Measurements from ENCODE around the gene PLIN5.

The PLIN5 gene

GRCh38 chr19:4523306-4524110 is 11.5 kb downstream of the PLIN5 start:
- Histone ChIP-seq H3K4me3 (ENCODE audit: low read length) (no peak overlapping the region), H3K4me1 (ENCODE audit: insufficient read depth, low read length) (no peaks in the 10 kb centered on the region)

GRCh38 chr19:4522291-4523002 is 12.6 kb downstream of the PLIN5 start:
- no peak overlapping the region for H3K27ac ChIP-seq (ENCODE audit: low read length)
- no peak overlapping the region for H3K4me3 ChIP-seq (ENCODE audit: low read length)
- H3K27me3 ChIP-seq (ENCODE audit: insufficient read depth, low read length) = peaks cover 25% of the 10 kb centered on the region; the same call in 1 of the 2 replicates
- no peaks in the 10 kb centered on the region for H3K9me3 ChIP-seq (ENCODE audit: insufficient read depth, low read depth, low read length)
- no peaks in the 10 kb centered on the region for H3K4me1 ChIP-seq (ENCODE audit: insufficient read depth, low read length)
- no peak overlapping the region for H3K9ac ChIP-seq (ENCODE audit: low read depth, low read length)
- no peaks in the 10 kb centered on the region for H3K36me3 ChIP-seq (ENCODE audit: insufficient read depth, low read depth, low read length)

More at GRCh38 chr19:4523306-4524110, 11.5 kb downstream of the PLIN5 start:
- Histone ChIP-seq H3K27ac (ENCODE audit: low read length) (no peak overlapping the region), H3K9me3 (ENCODE audit: insufficient read depth, low read depth, low read length) (no peaks in the 10 kb centered on the region), H3K36me3 (ENCODE audit: insufficient read depth, low read depth, low read length) (no peaks in the 10 kb centered on the region), H3K27me3 (ENCODE audit: insufficient read depth, low read length) (peaks cover 25% of the 10 kb centered on the region; the same call in 1 of the 2 replicates), H3K9ac (ENCODE audit: low read depth, low read length) (no peak overlapping the region)

GRCh38 chr19:4521888-4522242 is 13.2 kb downstream of the PLIN5 start:
- no peaks in the 10 kb centered on the region for H3K4me1 ChIP-seq (ENCODE audit: insufficient read depth, low read length)
- peaks cover 29% of the 10 kb centered on the region; the same call in 1 of the 2 replicates for H3K27me3 ChIP-seq (ENCODE audit: insufficient read depth, low read length)
- no peaks in the 10 kb centered on the region for H3K9me3 ChIP-seq (ENCODE audit: insufficient read depth, low read depth, low read length)
- no peaks in the 10 kb centered on the region for H3K36me3 ChIP-seq (ENCODE audit: insufficient read depth, low read depth, low read length)
- no peak overlapping the region for H3K9ac ChIP-seq (ENCODE audit: low read depth, low read length)
- no peak overlapping the region for H3K4me3 ChIP-seq (ENCODE audit: low read length)
- no peak overlapping the region for H3K27ac ChIP-seq (ENCODE audit: low read length)

- no peaks in the 10 kb centered on the region for H3K9me3 ChIP-seq (ENCODE audit: insufficient read depth, low read depth, low read length)
- no peak overlapping the region for H3K4me3 ChIP-seq (ENCODE audit: low read length)
- no peak overlapping the region for H3K27ac ChIP-seq (ENCODE audit: low read length)
- H3K27me3 ChIP-seq (ENCODE audit: insufficient read depth, low read length) = peaks cover 32% of the 10 kb centered on the region; the same call in 1 of the 2 replicates
- H3K9ac ChIP-seq (ENCODE audit: low read depth, low read length) = no peak overlapping the region
- H3K36me3 ChIP-seq (ENCODE audit: insufficient read depth, low read depth, low read length) = no peaks in the 10 kb centered on the region
- no peaks in the 10 kb centered on the region for H3K4me1 ChIP-seq (ENCODE audit: insufficient read depth, low read length)
These were observed 13.7 kb downstream of the PLIN5 start for GRCh38 chr19:4521170-4521887.

GRCh38 chr19:4519521-4520277 is 15.3 kb downstream of the PLIN5 start:
- Histone ChIP-seq H3K4me1 (ENCODE audit: insufficient read depth, low read length) (no peaks in the 10 kb centered on the region), H3K9me3 (ENCODE audit: insufficient read depth, low read depth, low read length) (no peaks in the 10 kb centered on the region), H3K27me3 (ENCODE audit: insufficient read depth, low read length) (peaks cover 43% of the 10 kb centered on the region; the same call in 1 of the 2 replicates), H3K9ac (ENCODE audit: low read depth, low read length) (no peak overlapping the region), H3K4me3 (ENCODE audit: low read length) (no peak overlapping the region), H3K36me3 (ENCODE audit: insufficient read depth, low read depth, low read length) (no peaks in the 10 kb centered on the region), H3K27ac (ENCODE audit: low read length) (no peak overlapping the region)

GRCh38 chr19:4519172-4519496 is 15.9 kb downstream of the PLIN5 start:
- Histone ChIP-seq H3K27me3 (ENCODE audit: insufficient read depth, low read length) (peaks cover 45% of the 10 kb centered on the region), H3K9ac (ENCODE audit: low read depth, low read length) (no peak overlapping the region), H3K4me3 (ENCODE audit: low read length) (no peak overlapping the region), H3K36me3 (ENCODE audit: insufficient read depth, low read depth, low read length) (no peaks in the 10 kb centered on the region), H3K4me1 (ENCODE audit: insufficient read depth, low read length) (no peaks in the 10 kb centered on the region), H3K27ac (ENCODE audit: low read length) (no peak overlapping the region), H3K9me3 (ENCODE audit: insufficient read depth, low read depth, low read length) (no peaks in the 10 kb centered on the region)

GRCh38 chr19:4518345-4519171 is 16.5 kb downstream of the PLIN5 start, which contains the start of gene PLIN4:
Gene PLIN4, minus strand, starts transcription at chr19:4518486. Its CDS starts 214 bp downstream, at chr19:4518272.
- Histone ChIP-seq H3K9ac (ENCODE audit: low read depth, low read length) (no peak within 1 kb of the TSS), H3K27ac (ENCODE audit: low read length) (no peak within 1 kb of the TSS), H3K36me3 (ENCODE audit: insufficient read depth, low read depth, low read length) (no peaks in the 10 kb centered on the region), H3K4me3 (ENCODE audit: low read length) (no peak within 1 kb of the TSS), H3K9me3 (ENCODE audit: insufficient read depth, low read depth, low read length) (no peaks in the 10 kb centered on the region), H3K27me3 (ENCODE audit: insufficient read depth, low read length) (peaks cover 51% of the 10 kb centered on the region), H3K4me1 (ENCODE audit: insufficient read depth, low read length) (no peaks in the 10 kb centered on the region)

- no peak overlapping the region for H3K9ac ChIP-seq (ENCODE audit: low read depth, low read length)
- no peaks in the 10 kb centered on the region for H3K9me3 ChIP-seq (ENCODE audit: insufficient read depth, low read depth, low read length)
- no peak overlapping the region for H3K4me3 ChIP-seq (ENCODE audit: low read length)
- no peaks in the 10 kb centered on the region for H3K4me1 ChIP-seq (ENCODE audit: insufficient read depth, low read length)
- H3K27me3 ChIP-seq (ENCODE audit: insufficient read depth, low read length) = peaks cover 61% of the 10 kb centered on the region
- H3K27ac ChIP-seq (ENCODE audit: low read length) = no peak overlapping the region
- no peaks in the 10 kb centered on the region for H3K36me3 ChIP-seq (ENCODE audit: insufficient read depth, low read depth, low read length)
These were observed 17.5 kb downstream of the PLIN5 start for GRCh38 chr19:4517451-4518057.

- H3K27ac ChIP-seq (ENCODE audit: low read length) = no peak overlapping the region
- no peak overlapping the region for H3K4me3 ChIP-seq (ENCODE audit: low read length)
- no peaks in the 10 kb centered on the region for H3K36me3 ChIP-seq (ENCODE audit: insufficient read depth, low read depth, low read length)
- peaks cover 63% of the 10 kb centered on the region for H3K27me3 ChIP-seq (ENCODE audit: insufficient read depth, low read length)
- no peaks in the 10 kb centered on the region for H3K9me3 ChIP-seq (ENCODE audit: insufficient read depth, low read depth, low read length)
- H3K9ac ChIP-seq (ENCODE audit: low read depth, low read length) = no peak overlapping the region
- H3K4me1 ChIP-seq (ENCODE audit: insufficient read depth, low read length) = no peaks in the 10 kb centered on the region
These were observed 18.1 kb downstream of the PLIN5 start for GRCh38 chr19:4516939-4517300.

GRCh38 chr19:4516199-4516938 is 18.7 kb downstream of the PLIN5 start:
- Histone ChIP-seq H3K27ac (ENCODE audit: low read length) (no peak overlapping the region), H3K4me1 (ENCODE audit: insufficient read depth, low read length) (no peaks in the 10 kb centered on the region), H3K36me3 (ENCODE audit: insufficient read depth, low read depth, low read length) (no peaks in the 10 kb centered on the region), H3K27me3 (ENCODE audit: insufficient read depth, low read length) (peaks cover 63% of the 10 kb centered on the region), H3K9me3 (ENCODE audit: insufficient read depth, low read depth, low read length) (no peaks in the 10 kb centered on the region), H3K9ac (ENCODE audit: low read depth, low read length) (no peak overlapping the region), H3K4me3 (ENCODE audit: low read length) (no peak overlapping the region)

Data from iPS-20b (cell line).